Myocyte (in vitro differentiated cells): Measurements from ENCODE around the gene COL4A3. TPM values are rescaled to one million over a fixed set of nuclear protein-coding genes. Genes with fewer than 3 reads are reported as not detected.

Source experiments
- DNase-seq: peaks from one replicate; pipeline ENCODE4 v3.0.0-alpha.2; 2012; ENCODE audit warnings: low read depth
- total RNA-seq: library from RNA; depleted of rRNA; stranded (reverse); fragments of >200 nt; gene quantifications from 2 replicates; pipeline ENCODE4 v1.2.3, GENCODE V29; 2014

Gene COL4A3
- total RNA-seq, 1 donor from 2014 or later = 0.08 TPM

GRCh38 chr2:227287771-227288170 lies 123.3 kb downstream of the COL4A3 start:
- no peak for DNase-seq

- no peak for DNase-seq
Observed at GRCh38 chr2:227292314-227292713, 127.9 kb downstream of the COL4A3 start.

GRCh38 chr2:227293531-227293930 lies 129.1 kb downstream of the COL4A3 start:
- DNase-seq = no peak

GRCh38 chr2:227295806-227296205 lies 131.4 kb downstream of the COL4A3 start:
- no peak for DNase-seq

- no peak for DNase-seq
Observed at GRCh38 chr2:227296671-227297405, 132.4 kb downstream of the COL4A3 start.

GRCh38 chr2:227301523-227301922 lies 137.1 kb downstream of the COL4A3 start:
- no peak for DNase-seq

GRCh38 chr2:227308784-227309183 lies 144.4 kb downstream of the COL4A3 start:
- no peak for DNase-seq

GRCh38 chr2:227310756-227311110 lies 146.3 kb downstream of the COL4A3 start:
- no peak for DNase-seq

GRCh38 chr2:227311861-227312506 lies 147.6 kb downstream of the COL4A3 start:
- DNase-seq = no peak

- no peak for DNase-seq
Observed at GRCh38 chr2:227312579-227312978, 148.2 kb downstream of the COL4A3 start.

- no peak for DNase-seq
Observed at GRCh38 chr2:227313310-227313709, 148.9 kb downstream of the COL4A3 start.

- DNase-seq = no peak
Observed at GRCh38 chr2:227317834-227318233, 153.4 kb downstream of the COL4A3 start.

- no peak for DNase-seq
Observed at GRCh38 chr2:227320305-227321094, 156.1 kb downstream of the COL4A3 start.

GRCh38 chr2:227322530-227323205 lies 158.2 kb downstream of the COL4A3 start:
- DNase-seq = no peak

- no peak for DNase-seq
Observed at GRCh38 chr2:227323818-227324217, 159.4 kb downstream of the COL4A3 start.

- no peak for DNase-seq
Observed at GRCh38 chr2:227324642-227324994, 160.2 kb downstream of the COL4A3 start.

- DNase-seq = peak; percentile 96
Observed at GRCh38 chr2:227324995-227325838, 160.8 kb downstream of the COL4A3 start, which contains the start of gene MFF. Gene MFF (plus strand): TSS chr2:227325251. CDS start chr2:227330666, 5,415 bp downstream.

GRCh38 chr2:227325839-227326195 lies 161.4 kb downstream of the COL4A3 start:
- peak; percentile 62 for DNase-seq

GRCh38 chr2:227326783-227327182 lies 162.4 kb downstream of the COL4A3 start:
- no peak for DNase-seq

- DNase-seq = no peak
Observed at GRCh38 chr2:227335713-227336112, 171.3 kb downstream of the COL4A3 start.

GRCh38 chr2:227337442-227337841 lies 173.0 kb downstream of the COL4A3 start:
- DNase-seq = no peak
